Nephron progenitor cell (in vitro differentiated cells): ENCODE results near the gene ZNF248.

Experiments
- DNase-seq: peaks from one replicate; pipeline ENCODE4 v3.0.0; 2021
- H3K27ac Mint-ChIP-seq: 2 replicates; pipeline ENCODE4 v1.8.0; 2021; ENCODE audit warnings: mild to moderate bottlenecking, moderate library complexity, mixed read lengths
- H3K27me3 Mint-ChIP-seq: 2 replicates; pipeline ENCODE4 v1.8.0; 2021; ENCODE audit warnings: mild to moderate bottlenecking, low read depth, mixed read lengths; ENCODE audit not compliant: poor library complexity
- H3K36me3 Mint-ChIP-seq: 2 replicates; pipeline ENCODE4 v1.8.0; 2021; ENCODE audit warnings: low read depth, mixed read lengths
- H3K4me1 Mint-ChIP-seq: 2 replicates; pipeline ENCODE4 v1.8.0; 2021; ENCODE audit warnings: mixed read lengths
- H3K4me3 Mint-ChIP-seq: 2 replicates; pipeline ENCODE4 v1.8.0; 2021; ENCODE audit warnings: mild to moderate bottlenecking, moderate library complexity, mixed read lengths
- H3K9me3 Mint-ChIP-seq: 2 replicates; pipeline ENCODE4 v1.8.0; 2021; ENCODE audit warnings: mild to moderate bottlenecking, moderate library complexity, mixed read lengths
- CTCF ChIP-seq: fragments of 200-600 bp; sonication (generic); IDR thresholded peaks from 2 replicates; pipeline ENCODE4 v1.5.0; 2021; ENCODE audit warnings: antibody characterized with exemption

Gene ZNF248

DNA sequence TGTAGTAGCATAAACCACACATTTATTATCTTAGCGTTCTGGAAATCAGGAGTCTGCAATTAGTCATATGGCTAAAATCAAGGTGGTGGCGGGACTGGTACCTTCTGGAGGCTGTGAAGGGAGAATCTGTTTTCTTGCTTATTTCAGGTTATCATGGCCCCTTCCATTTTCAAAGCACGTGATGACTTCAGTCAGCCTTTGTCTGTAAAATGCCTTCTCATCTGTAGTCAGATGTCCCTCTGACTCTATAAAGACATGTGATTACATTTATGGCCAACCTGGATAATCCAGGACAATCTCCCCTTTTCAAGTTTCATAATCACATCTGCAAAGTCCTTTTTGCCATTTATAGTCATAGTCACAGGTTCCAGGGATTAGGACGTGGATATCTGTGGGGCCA lies 15.5 kb upstream of the ZNF248 start:
- no peaks in the 10 kb centered on the region for H3K27me3 Mint-ChIP-seq
- no peak for TF ChIP-seq CTCF
- no peak for DNase-seq
- H3K4me1 Mint-ChIP-seq, result no peaks in the 10 kb centered on the region
- H3K4me3 Mint-ChIP-seq, result no peak overlapping the region
- H3K9me3 Mint-ChIP-seq, result peaks cover 72% of the 10 kb centered on the region
- H3K36me3 Mint-ChIP-seq, result no peaks in the 10 kb centered on the region
- H3K27ac Mint-ChIP-seq, result no peak overlapping the region

- DNase-seq, result no peak
- TF ChIP-seq CTCF, result no peak
- H3K4me3 Mint-ChIP-seq, result no peak overlapping the region
- no peaks in the 10 kb centered on the region for H3K4me1 Mint-ChIP-seq
- H3K27ac Mint-ChIP-seq, result no peak overlapping the region
- no peaks in the 10 kb centered on the region for H3K36me3 Mint-ChIP-seq
- no peaks in the 10 kb centered on the region for H3K27me3 Mint-ChIP-seq
- H3K9me3 Mint-ChIP-seq, result peaks cover 69% of the 10 kb centered on the region
These were observed 14.9 kb upstream of the ZNF248 start for GRCh38 chr10:37872283-37872682.

DNA sequence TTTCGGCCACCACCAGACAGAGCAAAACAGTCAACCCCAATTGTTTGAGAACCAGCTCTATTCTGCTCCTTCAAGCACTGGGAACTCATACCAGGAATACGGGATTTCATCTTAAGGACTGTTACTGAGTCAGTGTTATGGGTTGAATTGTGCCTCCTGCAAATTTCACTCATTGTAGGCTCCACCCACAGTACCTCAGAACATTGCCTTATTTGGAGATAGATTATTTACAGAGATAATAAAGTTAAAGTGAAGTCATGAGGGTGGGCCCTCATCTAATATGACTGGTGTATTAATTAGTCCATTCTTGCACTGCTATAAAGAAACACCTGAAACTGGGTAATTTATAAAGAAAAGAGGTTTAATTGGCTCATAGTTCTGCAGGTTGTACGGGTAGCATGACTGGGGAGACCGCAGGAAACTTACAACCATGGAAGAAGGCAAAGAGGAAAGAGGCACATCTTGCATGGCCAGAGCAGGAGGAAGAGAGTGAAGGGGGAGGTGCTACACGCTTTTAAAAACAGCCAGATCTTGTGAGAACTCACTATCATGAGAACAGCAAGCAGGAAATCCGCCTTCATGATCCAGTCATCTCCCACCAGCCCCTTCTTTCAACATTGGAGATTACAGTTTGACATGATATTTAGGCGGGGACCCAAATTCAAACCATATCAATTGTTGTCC lies 14.3 kb upstream of the ZNF248 start:
- no peaks in the 10 kb centered on the region for H3K36me3 Mint-ChIP-seq

DNA sequence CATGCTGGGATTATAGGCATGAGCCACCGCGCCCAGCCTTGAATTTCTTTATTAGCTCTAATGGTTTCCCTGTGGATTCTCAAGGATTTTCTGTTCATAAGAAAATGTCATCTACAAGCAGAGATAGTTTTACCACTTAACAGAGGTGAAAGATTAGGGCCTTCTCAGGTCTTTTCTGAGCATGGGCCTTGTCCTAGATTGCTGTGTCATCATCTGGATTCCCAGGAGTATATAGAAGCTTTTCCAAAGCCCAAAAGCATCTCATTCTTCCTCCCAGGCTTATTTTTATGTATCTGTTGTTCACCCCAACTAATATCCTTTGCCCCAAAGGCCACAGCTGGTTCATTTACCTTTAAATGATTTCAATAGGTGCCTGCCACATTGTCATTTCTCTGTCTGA lies 13.7 kb upstream of the ZNF248 start:
- no peak for DNase-seq
- Mint-ChIP-seq H3K4me3 (no peak overlapping the region), H3K36me3 (no peaks in the 10 kb centered on the region), H3K9me3 (peaks cover 73% of the 10 kb centered on the region), H3K4me1 (no peaks in the 10 kb centered on the region), H3K27me3 (no peaks in the 10 kb centered on the region), H3K27ac (no peak overlapping the region)
- TF ChIP-seq CTCF, result no peak

More for the DNA sequence above, 14.3 kb upstream of the ZNF248 start:
- peaks cover 72% of the 10 kb centered on the region for H3K9me3 Mint-ChIP-seq
- no peak for TF ChIP-seq CTCF
- H3K4me3 Mint-ChIP-seq, result no peak overlapping the region
- H3K27me3 Mint-ChIP-seq, result no peaks in the 10 kb centered on the region
- DNase-seq, result no peak
- H3K27ac Mint-ChIP-seq, result no peak overlapping the region
- H3K4me1 Mint-ChIP-seq, result no peaks in the 10 kb centered on the region

GRCh38 chr10:37868796-37869195 lies 11.4 kb upstream of the ZNF248 start:
- no peak overlapping the region for H3K4me3 Mint-ChIP-seq
- H3K4me1 Mint-ChIP-seq, result no peaks in the 10 kb centered on the region
- H3K27ac Mint-ChIP-seq, result no peak overlapping the region
- no peak for DNase-seq
- H3K9me3 Mint-ChIP-seq, result peaks cover 79% of the 10 kb centered on the region
- no peak for TF ChIP-seq CTCF
- H3K27me3 Mint-ChIP-seq, result no peaks in the 10 kb centered on the region
- no peaks in the 10 kb centered on the region for H3K36me3 Mint-ChIP-seq
